Neural cell (in vitro differentiated cells): ENCODE results near the gene RBM38. TPM values are rescaled to one million over a fixed set of nuclear protein-coding genes. Genes with fewer than 3 reads are reported as not detected.

Source experiments
- H2AFZ ChIP-seq: fragments of 200-600, 300-800 bp; sonication (generic), shearing (Covaris generic); 2 replicates; pipeline ENCODE4 v1.6.0; 2014; ENCODE audit warnings: low read depth, mild to moderate bottlenecking, antibody characterized with exemption, low read length, moderate library complexity
- H3F3A ChIP-seq: fragments of 200-600 bp; shearing (Covaris generic); 2 replicates; pipeline ENCODE4 v1.6.1; 2016; ENCODE audit warnings: mild to moderate bottlenecking, moderate library complexity, mixed read lengths, antibody characterized with exemption, low read length; ENCODE audit not compliant: insufficient read depth, poor library complexity, severe bottlenecking
- H3K27ac ChIP-seq: fragments of 200-600, 300-800 bp; sonication (generic), shearing (Covaris generic); 2 replicates; pipeline ENCODE4 v1.5.1; 2014; ENCODE audit warnings: mild to moderate bottlenecking, low read length, moderate library complexity
- H3K27me3 ChIP-seq: fragments of 300-800, 200-600 bp; sonication (generic), shearing (Covaris generic); 2 replicates; pipeline ENCODE4 v1.6.0; 2014; ENCODE audit warnings: mild to moderate bottlenecking, low read depth, low read length, moderate library complexity; ENCODE audit not compliant: insufficient read depth
- H3K36me3 ChIP-seq: fragments of 300-800, 200-600 bp; sonication (generic), shearing (Covaris generic); 2 replicates; pipeline ENCODE4 v1.5.1; 2014; ENCODE audit warnings: mild to moderate bottlenecking, antibody characterized with exemption, low read length, moderate library complexity; ENCODE audit not compliant: insufficient read depth
- H3K4me2 ChIP-seq: fragments of 300-800, 200-600 bp; sonication (generic), shearing (Covaris generic); 2 replicates; pipeline ENCODE4 v1.6.0; 2014; ENCODE audit warnings: mild to moderate bottlenecking, low read length
- H3K4me3 ChIP-seq: fragments of 300-800, 200-600 bp; sonication (generic), shearing (Covaris generic); 2 replicates; pipeline ENCODE4 v1.5.1; 2014; ENCODE audit warnings: mild to moderate bottlenecking, low read length, moderate library complexity
- H3K79me2 ChIP-seq: fragments of 200-600 bp; shearing (Covaris generic); replicated peaks from 2 replicates; pipeline ENCODE4 v1.6.0; 2014; ENCODE audit warnings: mild to moderate bottlenecking, low read length, moderate library complexity; ENCODE audit not compliant: insufficient read depth
- H3K9ac ChIP-seq: fragments of 300-800, 200-600 bp; sonication (generic), shearing (Covaris generic); 2 replicates; pipeline ENCODE4 v1.6.1; 2016; ENCODE audit warnings: mild to moderate bottlenecking, low read length, mixed read lengths
- H3K9me2 ChIP-seq: fragments of 200-600 bp; shearing (Covaris generic); 2 replicates; pipeline ENCODE4 v1.6.1; 2016; ENCODE audit warnings: mild to moderate bottlenecking, low read length, mixed read lengths; ENCODE audit not compliant: insufficient read depth
- H3K9me3 ChIP-seq: fragments of 200-600, 300-800 bp; sonication (generic), shearing (Covaris generic); 2 replicates; pipeline ENCODE4 v1.6.1; 2016; ENCODE audit warnings: mild to moderate bottlenecking, mixed run types, low read length, moderate library complexity, mixed read lengths
- H4K20me1 ChIP-seq: fragments of 200-600 bp; shearing (Covaris generic); 2 replicates; pipeline ENCODE4 v1.6.1; 2016; ENCODE audit warnings: mild to moderate bottlenecking, mixed run types; ENCODE audit not compliant: insufficient read depth
- EP300 ChIP-seq: fragments of 450-650 bp; conservative IDR thresholded peaks from 2 replicates; pipeline ENCODE4 v1.6.1; 2014; ENCODE audit warnings: antibody characterized with exemption, mild to moderate bottlenecking, moderate library complexity; ENCODE audit not compliant: poor library complexity, severe bottlenecking
- EZH2 ChIP-seq: fragments of 200-600, 300-800 bp; shearing (Covaris generic), sonication (generic); IDR thresholded peaks from 2 replicates; pipeline ENCODE4 v1.6.1; 2014; ENCODE audit warnings: antibody characterized with exemption, low read length, borderline replicate concordance, mild to moderate bottlenecking; ENCODE audit not compliant: insufficient read depth, poor library complexity, severe bottlenecking
- MXI1 ChIP-seq: fragments of 450-650 bp; conservative IDR thresholded peaks from 2 replicates; pipeline ENCODE4 v1.6.1; 2014; ENCODE audit warnings: antibody characterized with exemption, mild to moderate bottlenecking; ENCODE audit not compliant: poor library complexity, severe bottlenecking
- POLR2AphosphoS5 ChIP-seq: IDR thresholded peaks from 2 replicates; pipeline ENCODE4 v1.6.1; 2012
- RAD21 ChIP-seq: fragments of 450-650 bp; conservative IDR thresholded peaks from 2 replicates; pipeline ENCODE4 v1.6.1; 2014; ENCODE audit warnings: antibody characterized with exemption, mild to moderate bottlenecking, moderate library complexity
- SMC3 ChIP-seq: fragments of 450-650 bp; conservative IDR thresholded peaks from 2 replicates; pipeline ENCODE4 v1.6.1; 2014; ENCODE audit warnings: antibody characterized with exemption, mild to moderate bottlenecking, moderate library complexity; ENCODE audit not compliant: poor library complexity
- TAF1 ChIP-seq: IDR thresholded peaks from 2 replicates; pipeline ENCODE4 v1.6.1; 2012; ENCODE audit warnings: low read depth
- polyA plus RNA-seq: library from polyadenylated mRNA; depleted of rRNA; stranded (reverse); fragments of >200 nt; gene quantifications from 2 replicates; pipeline ENCODE4 v1.2.3, GENCODE V29; 2014
- TF ChIP-seq, protein P1 (sequence below): IDR thresholded peaks from 2 replicates; pipeline ENCODE4 v1.6.1; 2012; ENCODE audit warnings: borderline replicate concordance
- TF ChIP-seq, protein P2 (sequence below): fragments of 450-650 bp; IDR thresholded peaks from 2 replicates; pipeline ENCODE4 v1.5.1; 2014; ENCODE audit warnings: antibody characterized with exemption, mild to moderate bottlenecking, moderate library complexity; ENCODE audit not compliant: poor library complexity, severe bottlenecking

Gene RBM38
- polyA plus RNA-seq, 1 donor from 2014 or later, result 19.0 TPM

DNA sequence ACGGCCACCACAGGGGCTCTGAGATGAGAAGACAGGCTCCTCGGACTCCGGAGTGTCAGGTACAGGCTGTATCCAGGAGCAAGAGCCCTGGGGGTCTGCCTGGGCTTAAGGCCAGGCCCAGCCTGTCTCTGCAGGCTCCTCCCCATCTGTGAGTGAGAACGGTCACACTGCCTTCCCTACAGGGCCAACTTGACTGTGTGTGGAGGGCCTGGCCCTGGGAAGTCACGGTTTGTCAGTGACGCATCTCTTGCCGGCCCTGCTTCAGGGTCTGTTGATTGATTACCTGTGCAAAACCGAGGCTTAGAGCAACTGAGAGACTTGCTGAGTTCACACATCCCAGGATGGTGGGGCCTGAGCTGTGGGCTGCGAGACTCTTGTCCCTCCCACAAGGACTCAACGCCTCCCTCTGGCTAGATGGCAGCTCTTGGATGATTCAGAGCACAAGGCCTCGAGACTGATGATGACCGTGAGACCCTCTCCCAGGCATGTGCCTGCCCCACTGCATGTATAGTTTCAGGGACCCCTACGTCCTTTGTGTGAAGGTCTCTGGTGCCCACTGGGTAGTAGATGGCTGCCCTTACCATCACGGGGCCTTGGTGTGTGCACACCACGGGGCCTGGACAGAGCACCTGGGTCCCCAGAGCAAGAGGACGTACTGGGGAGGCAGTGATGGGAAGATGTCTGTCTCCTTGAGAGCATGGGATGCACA, 5.9 kb downstream of the RBM38 start:
- no peak overlapping the region for H3K27ac ChIP-seq
- H3K9me2 ChIP-seq, result no peaks in the 10 kb centered on the region
- H3K4me3 ChIP-seq, result no peak overlapping the region
- TF ChIP-seq MXI1 (no peak), POLR2AphosphoS5 (no peak), SMC3 (no peak)
- no peak overlapping the region for H2AFZ ChIP-seq
- no peaks in the 10 kb centered on the region for H3K9me3 ChIP-seq
- no peak overlapping the region for H3K9ac ChIP-seq
- H4K20me1 ChIP-seq, result no peaks in the 10 kb centered on the region
- no peaks in the 10 kb centered on the region for H3K36me3 ChIP-seq
- H3K79me2 ChIP-seq, result no peaks in the 10 kb centered on the region
- H3K4me2 ChIP-seq, result no peak overlapping the region
- H3K27me3 ChIP-seq, result no peaks in the 10 kb centered on the region
- no peaks in the 10 kb centered on the region for H3F3A ChIP-seq

DNA sequence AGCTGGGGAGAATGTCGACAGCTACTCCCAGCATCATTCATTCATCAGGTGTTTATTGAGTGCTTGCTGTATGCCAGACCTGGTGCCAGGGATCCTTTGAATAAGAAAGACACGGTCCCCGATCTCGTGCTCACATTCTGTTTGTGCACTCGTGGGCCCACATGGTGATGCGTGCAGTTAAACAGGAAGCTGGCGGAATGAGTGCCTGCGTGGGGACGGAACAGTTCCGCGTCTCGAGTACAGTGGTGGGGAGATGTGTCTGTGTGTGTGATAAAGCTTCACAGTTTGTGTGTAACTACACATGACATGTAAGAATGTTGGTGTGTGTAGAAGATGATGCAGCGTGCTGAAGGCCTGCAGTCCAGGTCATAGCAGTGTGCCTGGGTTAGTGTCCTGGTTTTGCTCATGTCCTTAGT, 6.5 kb downstream of the RBM38 start:
- H2AFZ ChIP-seq, result no peak overlapping the region
- H3K27ac ChIP-seq, result no peak overlapping the region
- H3F3A ChIP-seq, result no peaks in the 10 kb centered on the region
- no peaks in the 10 kb centered on the region for H3K9me3 ChIP-seq
- no peaks in the 10 kb centered on the region for H3K27me3 ChIP-seq
- no peaks in the 10 kb centered on the region for H3K36me3 ChIP-seq
- H3K9ac ChIP-seq, result no peak overlapping the region
- H4K20me1 ChIP-seq, result no peaks in the 10 kb centered on the region
- no peak overlapping the region for H3K4me2 ChIP-seq
- H3K4me3 ChIP-seq, result no peak overlapping the region
- H3K79me2 ChIP-seq, result no peaks in the 10 kb centered on the region
- no peak for TF ChIP-seq SMC3
- no peak for TF ChIP-seq MXI1
- no peak for TF ChIP-seq EP300
- no peak for TF ChIP-seq POLR2AphosphoS5
- TF ChIP-seq EZH2, result no peak
- no peak for TF ChIP-seq RAD21
- TF ChIP-seq TAF1, result no peak
- TF ChIP-seq, protein P1, sequence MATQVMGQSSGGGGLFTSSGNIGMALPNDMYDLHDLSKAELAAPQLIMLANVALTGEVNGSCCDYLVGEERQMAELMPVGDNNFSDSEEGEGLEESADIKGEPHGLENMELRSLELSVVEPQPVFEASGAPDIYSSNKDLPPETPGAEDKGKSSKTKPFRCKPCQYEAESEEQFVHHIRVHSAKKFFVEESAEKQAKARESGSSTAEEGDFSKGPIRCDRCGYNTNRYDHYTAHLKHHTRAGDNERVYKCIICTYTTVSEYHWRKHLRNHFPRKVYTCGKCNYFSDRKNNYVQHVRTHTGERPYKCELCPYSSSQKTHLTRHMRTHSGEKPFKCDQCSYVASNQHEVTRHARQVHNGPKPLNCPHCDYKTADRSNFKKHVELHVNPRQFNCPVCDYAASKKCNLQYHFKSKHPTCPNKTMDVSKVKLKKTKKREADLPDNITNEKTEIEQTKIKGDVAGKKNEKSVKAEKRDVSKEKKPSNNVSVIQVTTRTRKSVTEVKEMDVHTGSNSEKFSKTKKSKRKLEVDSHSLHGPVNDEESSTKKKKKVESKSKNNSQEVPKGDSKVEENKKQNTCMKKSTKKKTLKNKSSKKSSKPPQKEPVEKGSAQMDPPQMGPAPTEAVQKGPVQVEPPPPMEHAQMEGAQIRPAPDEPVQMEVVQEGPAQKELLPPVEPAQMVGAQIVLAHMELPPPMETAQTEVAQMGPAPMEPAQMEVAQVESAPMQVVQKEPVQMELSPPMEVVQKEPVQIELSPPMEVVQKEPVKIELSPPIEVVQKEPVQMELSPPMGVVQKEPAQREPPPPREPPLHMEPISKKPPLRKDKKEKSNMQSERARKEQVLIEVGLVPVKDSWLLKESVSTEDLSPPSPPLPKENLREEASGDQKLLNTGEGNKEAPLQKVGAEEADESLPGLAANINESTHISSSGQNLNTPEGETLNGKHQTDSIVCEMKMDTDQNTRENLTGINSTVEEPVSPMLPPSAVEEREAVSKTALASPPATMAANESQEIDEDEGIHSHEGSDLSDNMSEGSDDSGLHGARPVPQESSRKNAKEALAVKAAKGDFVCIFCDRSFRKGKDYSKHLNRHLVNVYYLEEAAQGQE, result no peak
- TF ChIP-seq, protein P2, sequence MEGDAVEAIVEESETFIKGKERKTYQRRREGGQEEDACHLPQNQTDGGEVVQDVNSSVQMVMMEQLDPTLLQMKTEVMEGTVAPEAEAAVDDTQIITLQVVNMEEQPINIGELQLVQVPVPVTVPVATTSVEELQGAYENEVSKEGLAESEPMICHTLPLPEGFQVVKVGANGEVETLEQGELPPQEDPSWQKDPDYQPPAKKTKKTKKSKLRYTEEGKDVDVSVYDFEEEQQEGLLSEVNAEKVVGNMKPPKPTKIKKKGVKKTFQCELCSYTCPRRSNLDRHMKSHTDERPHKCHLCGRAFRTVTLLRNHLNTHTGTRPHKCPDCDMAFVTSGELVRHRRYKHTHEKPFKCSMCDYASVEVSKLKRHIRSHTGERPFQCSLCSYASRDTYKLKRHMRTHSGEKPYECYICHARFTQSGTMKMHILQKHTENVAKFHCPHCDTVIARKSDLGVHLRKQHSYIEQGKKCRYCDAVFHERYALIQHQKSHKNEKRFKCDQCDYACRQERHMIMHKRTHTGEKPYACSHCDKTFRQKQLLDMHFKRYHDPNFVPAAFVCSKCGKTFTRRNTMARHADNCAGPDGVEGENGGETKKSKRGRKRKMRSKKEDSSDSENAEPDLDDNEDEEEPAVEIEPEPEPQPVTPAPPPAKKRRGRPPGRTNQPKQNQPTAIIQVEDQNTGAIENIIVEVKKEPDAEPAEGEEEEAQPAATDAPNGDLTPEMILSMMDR, result no peak
- H3K9me2 ChIP-seq, result no peaks in the 10 kb centered on the region
